ENCODE measurements around the gene RAD51B.

Gene RAD51B

GRCh38 chr14:67851785-67852410, 32.3 kb downstream of the RAD51B start:
- ATAC-seq (replicated peaks) = no peak
- DNase-seq = no peak
- no peaks in the 10 kb centered on the region for H3K36me3 Mint-ChIP-seq (ENCODE audit: insufficient read depth)
- no peaks in the 10 kb centered on the region for H3K27me3 Mint-ChIP-seq
- H3K27ac Mint-ChIP-seq = no peak overlapping the region
- H3K4me3 Mint-ChIP-seq = no peak overlapping the region
- H3K4me1 Mint-ChIP-seq (ENCODE audit: low read depth in 2 of 2) = peaks cover 17 to 24% of the 10 kb centered on the region in 2 donors
- H3K9me3 Mint-ChIP-seq = no peaks in the 10 kb centered on the region

GRCh38 chr14:67852926-67853604, 33.5 kb downstream of the RAD51B start:
- Mint-ChIP-seq H3K36me3 (ENCODE audit: insufficient read depth) (no peaks in the 10 kb centered on the region), H3K4me3 (no peak overlapping the region), H3K9me3 (no peaks in the 10 kb centered on the region), H3K27ac (peak overlapping the region in 1 of 2 donors; percentile 49), H3K27me3 (no peaks in the 10 kb centered on the region), H3K4me1 (ENCODE audit: low read depth in 2 of 2) (peaks cover 15 to 25% of the 10 kb centered on the region in 2 donors)
- ATAC-seq (replicated peaks) (peak; percentile 22), DNase-seq (no peak)

- Mint-ChIP-seq H3K9me3 (no peaks in the 10 kb centered on the region), H3K4me3 (no peak overlapping the region), H3K36me3 (ENCODE audit: insufficient read depth) (no peaks in the 10 kb centered on the region), H3K27me3 (no peaks in the 10 kb centered on the region), H3K4me1 (ENCODE audit: low read depth in 2 of 2) (peaks cover 16 to 27% of the 10 kb centered on the region in 2 donors), H3K27ac (no peak overlapping the region)
- ATAC-seq (replicated peaks) (no peak), DNase-seq (no peak)
These were observed 34.1 kb downstream of the RAD51B start for GRCh38 chr14:67853715-67854114.

GRCh38 chr14:67856827-67857226, 37.2 kb downstream of the RAD51B start:
- Mint-ChIP-seq H3K9me3 (no peaks in the 10 kb centered on the region), H3K36me3 (ENCODE audit: insufficient read depth) (no peaks in the 10 kb centered on the region), H3K27ac (peak overlapping the region; percentile 67 to 86), H3K27me3 (no peaks in the 10 kb centered on the region), H3K4me1 (ENCODE audit: low read depth in 2 of 2) (peaks cover 12 to 26% of the 10 kb centered on the region in 2 donors), H3K4me3 (peak overlapping the region; percentile 55 to 67)
- DNase-seq = peak in 2 of 3 experiments; percentile 4 to 6
- peak; percentile 86 for ATAC-seq (replicated peaks)

DNA sequence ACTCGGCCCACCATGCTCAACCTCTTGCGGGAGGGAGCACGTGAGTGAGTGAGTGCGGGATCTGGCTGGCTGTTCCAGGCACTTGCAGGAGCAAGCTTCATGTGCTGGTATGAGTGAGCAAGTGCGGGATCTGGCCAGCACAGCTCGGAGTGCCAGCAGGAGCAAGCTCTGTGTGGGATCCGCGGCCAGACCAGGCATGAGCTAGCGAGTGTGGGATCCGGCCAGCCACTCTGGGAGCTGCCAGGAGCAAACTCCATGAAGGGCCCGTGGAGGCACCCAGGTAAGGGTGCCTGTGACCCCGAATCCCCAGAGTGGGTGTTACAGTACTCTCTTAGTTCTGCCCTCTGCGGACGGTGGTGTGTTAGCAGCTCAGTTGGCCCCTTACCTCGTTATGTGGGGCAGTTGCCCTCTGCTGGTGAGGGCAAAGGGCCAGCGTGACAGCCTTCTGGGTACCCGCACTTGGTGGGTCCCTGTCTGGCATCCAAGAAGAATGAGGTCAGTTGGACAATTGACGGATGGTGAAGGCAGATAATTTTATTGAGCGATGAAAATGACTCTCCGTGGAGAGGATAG, 38.3 kb downstream of the RAD51B start:
- ATAC-seq (replicated peaks) (no peak), DNase-seq (no peak)
- Mint-ChIP-seq H3K4me3 (no peak overlapping the region), H3K27ac (no peak overlapping the region), H3K36me3 (ENCODE audit: insufficient read depth) (no peaks in the 10 kb centered on the region), H3K4me1 (ENCODE audit: low read depth in 2 of 2) (peaks cover 12 to 26% of the 10 kb centered on the region in 2 donors), H3K27me3 (no peaks in the 10 kb centered on the region), H3K9me3 (no peaks in the 10 kb centered on the region)

DNA sequence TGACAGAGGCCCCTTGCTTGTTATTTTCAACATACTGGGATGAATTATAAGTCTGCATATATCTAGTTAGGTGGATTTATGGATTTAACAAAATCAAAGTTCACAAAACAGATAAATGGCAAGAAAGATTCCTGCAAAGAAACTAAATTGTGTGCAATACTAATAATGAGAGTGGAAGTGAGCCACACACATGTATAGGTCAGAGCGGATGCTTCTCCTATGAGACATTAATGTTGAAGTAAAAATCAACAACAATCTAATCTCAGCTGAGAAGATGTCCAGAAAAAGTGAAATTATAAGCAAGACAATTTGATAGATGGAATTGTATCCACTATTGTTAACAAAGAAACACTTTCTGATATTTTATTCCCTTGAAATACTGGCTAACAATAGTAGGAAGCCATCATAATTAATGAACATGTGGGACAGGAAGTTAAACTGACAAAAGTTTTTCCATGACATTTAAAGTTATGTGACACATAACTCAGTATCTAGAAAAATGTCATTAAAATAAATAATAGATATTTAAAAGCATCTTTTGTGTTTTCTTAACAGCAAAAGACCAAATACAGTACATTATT, 39.7 kb downstream of the RAD51B start:
- H3K4me1 Mint-ChIP-seq (ENCODE audit: low read depth in 2 of 2) = peaks cover 7 to 29% of the 10 kb centered on the region in 2 donors
- no peaks in the 10 kb centered on the region for H3K9me3 Mint-ChIP-seq
- DNase-seq (no peak), ATAC-seq (replicated peaks) (no peak)
- H3K27me3 Mint-ChIP-seq = no peaks in the 10 kb centered on the region
- H3K4me3 Mint-ChIP-seq = no peak overlapping the region
- H3K36me3 Mint-ChIP-seq (ENCODE audit: insufficient read depth) = no peaks in the 10 kb centered on the region
- no peak overlapping the region for H3K27ac Mint-ChIP-seq

DNA sequence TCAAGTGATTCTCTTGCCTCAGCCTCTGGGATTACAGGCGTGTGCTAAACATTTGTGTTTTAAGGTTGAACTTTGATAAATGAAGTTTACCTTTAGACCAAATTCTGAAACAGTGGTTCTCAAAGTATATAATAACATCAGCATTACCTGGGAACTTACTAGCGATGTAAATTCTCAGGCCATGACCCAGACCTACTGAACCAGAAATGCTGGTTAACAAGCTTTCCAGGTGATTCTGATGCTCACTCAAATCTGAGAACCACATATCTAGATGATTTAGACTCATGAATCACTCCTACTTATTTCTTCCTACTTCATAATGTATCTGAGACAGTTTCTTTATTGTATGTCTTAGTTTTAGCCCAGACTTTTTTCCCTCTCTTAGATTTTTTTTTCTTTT, 43.6 kb downstream of the RAD51B start:
- Mint-ChIP-seq H3K27ac (no peak overlapping the region), H3K4me3 (no peak overlapping the region), H3K27me3 (no peaks in the 10 kb centered on the region), H3K36me3 (ENCODE audit: insufficient read depth) (no peaks in the 10 kb centered on the region), H3K4me1 (ENCODE audit: low read depth in 2 of 2) (peaks cover 11 to 33% of the 10 kb centered on the region in 2 donors), H3K9me3 (no peaks in the 10 kb centered on the region)
- ATAC-seq (replicated peaks) (no peak), DNase-seq (no peak)

- Mint-ChIP-seq H3K4me3 (no peak overlapping the region), H3K27me3 (no peaks in the 10 kb centered on the region), H3K27ac (no peak overlapping the region), H3K9me3 (no peaks in the 10 kb centered on the region), H3K36me3 (ENCODE audit: insufficient read depth) (no peaks in the 10 kb centered on the region), H3K4me1 (ENCODE audit: low read depth in 2 of 2) (peaks cover 0 to under 1% of the 10 kb centered on the region in 2 donors)
- ATAC-seq (replicated peaks) (peak; percentile 100), DNase-seq (peak; percentile 10 to 18 (median 15))
These were observed 55.8 kb downstream of the RAD51B start for GRCh38 chr14:67875175-67876006.

- DNase-seq (no peak), ATAC-seq (replicated peaks) (no peak)
- Mint-ChIP-seq H3K36me3 (ENCODE audit: insufficient read depth) (no peaks in the 10 kb centered on the region), H3K4me1 (ENCODE audit: low read depth in 2 of 2) (peaks cover 16 to 30% of the 10 kb centered on the region in 2 donors), H3K9me3 (no peaks in the 10 kb centered on the region), H3K4me3 (no peak overlapping the region), H3K27ac (no peak overlapping the region), H3K27me3 (no peaks in the 10 kb centered on the region)
These were observed 59.4 kb downstream of the RAD51B start for GRCh38 chr14:67879026-67879425.

DNA sequence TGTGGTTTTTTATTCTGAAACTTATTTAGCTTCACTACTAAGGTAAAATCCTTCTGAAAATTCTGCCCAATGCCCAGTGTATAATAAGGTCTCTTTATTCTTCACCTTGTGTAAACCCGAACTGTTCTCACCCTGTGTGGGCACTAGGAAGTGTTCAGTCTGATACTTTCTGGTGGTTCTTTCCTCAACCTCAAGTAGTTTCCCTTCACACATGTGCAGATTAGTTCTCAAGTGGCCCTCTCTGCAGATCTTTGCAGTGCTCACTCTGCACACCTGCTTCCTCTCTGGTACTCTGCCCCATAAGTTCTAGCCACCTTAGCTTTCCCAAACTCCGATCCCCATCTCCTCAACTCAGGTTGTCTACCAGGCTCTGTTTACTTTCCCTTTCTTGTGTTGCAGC, 61.6 kb downstream of the RAD51B start:
- Mint-ChIP-seq H3K27ac (peak overlapping the region; percentile 15 to 23), H3K36me3 (ENCODE audit: insufficient read depth) (no peaks in the 10 kb centered on the region), H3K27me3 (no peaks in the 10 kb centered on the region), H3K4me3 (peak overlapping the region; percentile 19 to 36), H3K4me1 (ENCODE audit: low read depth in 2 of 2) (peaks cover 16 to 30% of the 10 kb centered on the region in 2 donors), H3K9me3 (no peaks in the 10 kb centered on the region)
- ATAC-seq (replicated peaks) = peak; percentile 90
- peak in 2 of 3 experiments; percentile 2 to 8 for DNase-seq

GRCh38 chr14:67882986-67883555, 63.5 kb downstream of the RAD51B start:
- DNase-seq (no peak), ATAC-seq (replicated peaks) (no peak)
- Mint-ChIP-seq H3K27ac (peak overlapping the region in 1 of 2 donors; percentile 39), H3K27me3 (no peaks in the 10 kb centered on the region), H3K9me3 (no peaks in the 10 kb centered on the region), H3K4me3 (peak overlapping the region in 1 of 2 donors; percentile 3), H3K4me1 (ENCODE audit: low read depth in 2 of 2) (peaks cover 16 to 30% of the 10 kb centered on the region in 2 donors), H3K36me3 (ENCODE audit: insufficient read depth) (no peaks in the 10 kb centered on the region)

- Mint-ChIP-seq H3K4me1 (ENCODE audit: low read depth in 2 of 2) (peaks cover 16 to 30% of the 10 kb centered on the region in 2 donors), H3K36me3 (ENCODE audit: insufficient read depth) (no peaks in the 10 kb centered on the region), H3K27me3 (no peaks in the 10 kb centered on the region), H3K27ac (peak overlapping the region in 1 of 2 donors; percentile 39), H3K9me3 (no peaks in the 10 kb centered on the region), H3K4me3 (peak overlapping the region in 1 of 2 donors; percentile 3)
- DNase-seq = no peak
- ATAC-seq (replicated peaks) = no peak
These were observed 64.1 kb downstream of the RAD51B start for GRCh38 chr14:67883717-67884116.

DNA sequence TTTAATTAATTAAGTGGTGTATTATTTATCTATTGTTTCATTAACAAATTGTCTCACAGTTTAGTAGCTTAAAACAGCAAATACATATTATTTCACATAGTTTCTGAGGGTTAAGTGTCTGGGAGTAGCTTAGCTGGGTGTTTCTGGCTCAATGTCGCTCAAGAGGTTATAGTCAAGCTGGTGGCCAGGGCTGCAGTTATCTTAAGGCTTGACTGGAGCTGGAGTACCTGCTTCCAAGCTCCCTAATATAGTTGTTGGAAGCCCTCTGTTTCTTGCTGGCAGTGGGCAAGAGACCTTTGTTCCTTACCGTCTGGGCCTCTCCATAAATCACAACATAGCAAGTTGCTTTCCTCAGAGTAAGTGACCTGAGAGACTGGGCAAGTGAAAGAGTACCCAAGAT, 66.6 kb downstream of the RAD51B start:
- ATAC-seq (replicated peaks) (no peak), DNase-seq (no peak)
- H3K4me1 Mint-ChIP-seq (ENCODE audit: low read depth in 2 of 2) = peaks cover 11 to 23% of the 10 kb centered on the region in 2 donors
- H3K27me3 Mint-ChIP-seq = no peaks in the 10 kb centered on the region
- no peaks in the 10 kb centered on the region for H3K9me3 Mint-ChIP-seq
- H3K4me3 Mint-ChIP-seq = no peak overlapping the region
- no peaks in the 10 kb centered on the region for H3K36me3 Mint-ChIP-seq (ENCODE audit: insufficient read depth)
- H3K27ac Mint-ChIP-seq = no peak overlapping the region

All from effector memory CD8-positive, alpha-beta T cell (primary cell).